ENCODE data around the gene JUND.

GRCh38 chr19:18282021-18282787 lies 782 bp upstream of the JUND start:
- TF ChIP-seq CTCF (IDR thresholded peaks at IDR 0.05; ENCODE audit: insufficient read depth, low read length, poor library complexity, severe bottlenecking) (no peak), EZH2phosphoT487 (conservative IDR thresholded peaks at IDR 0.05; ENCODE audit: low read length) (no peak)

Measured in SU-DHL-6 (cell line).